Measurements from ENCODE around the gene NIPBL. TPM values are rescaled to one million over a fixed set of nuclear protein-coding genes. Genes with fewer than 3 reads are reported as not detected.
"Not testable (repeated sequence)": the region's sequence is repeated elsewhere in the genome, so short reads cannot be mapped to it uniquely, and the experiment has no call there.

NIPBL gene
- total RNA-seq, 1 donor from 2014 or later, result 67.3 TPM

- Histone ChIP-seq H3K27ac (no peak overlapping the region), H3K4me1 (peaks cover 25% of the 10 kb centered on the region), H3K27me3 (ENCODE audit: low read depth) (no peaks in the 10 kb centered on the region)
Observed at GRCh38 chr5:36899860-36900259, 23.3 kb downstream of the NIPBL start.

GRCh38 chr5:36900283-36900682 lies 23.7 kb downstream of the NIPBL start:
- no peak overlapping the region for H3K4me3 ChIP-seq
- TF ChIP-seq CTCF (IDR thresholded peaks at IDR 0.05), result no peak
- DNase-seq (no peak), ATAC-seq (no peak)
- no peaks in the 10 kb centered on the region for H3K9me3 ChIP-seq
- no peak overlapping the region for H3K27ac ChIP-seq
- intact Hi-C loops (cut with DNase I), result no loop called here
- H3K27me3 ChIP-seq (ENCODE audit: low read depth), result no peaks in the 10 kb centered on the region
- no peaks in the 10 kb centered on the region for H3K36me3 ChIP-seq
- H3K4me1 ChIP-seq, result peaks cover 25% of the 10 kb centered on the region

More at GRCh38 chr5:36899860-36900259, 23.3 kb downstream of the NIPBL start:
- no peaks in the 10 kb centered on the region for H3K9me3 ChIP-seq
- H3K4me3 ChIP-seq, result no peak overlapping the region
- ATAC-seq (no peak), DNase-seq (no peak)
- no peak for TF ChIP-seq CTCF (IDR thresholded peaks at IDR 0.05)
- intact Hi-C loops (cut with DNase I), result no loop called here
- no peaks in the 10 kb centered on the region for H3K36me3 ChIP-seq

GRCh38 chr5:36901077-36901476 lies 24.5 kb downstream of the NIPBL start:
- H3K27ac ChIP-seq, DNase-seq: not testable (repeated sequence)
- peaks cover 25% of the 10 kb centered on the region for H3K4me1 ChIP-seq

GRCh38 chr5:36901856-36902255 lies 25.3 kb downstream of the NIPBL start:
- DNase-seq (no peak), ATAC-seq (no peak)
- Histone ChIP-seq H3K9me3 (no peaks in the 10 kb centered on the region), H3K27me3 (ENCODE audit: low read depth) (no peaks in the 10 kb centered on the region), H3K4me3 (no peak overlapping the region), H3K4me1 (peaks cover 25% of the 10 kb centered on the region), H3K27ac (no peak overlapping the region), H3K36me3 (no peaks in the 10 kb centered on the region)
- intact Hi-C loops (cut with DNase I), result no loop called here
- TF ChIP-seq CTCF (IDR thresholded peaks at IDR 0.05), result no peak

More at GRCh38 chr5:36901077-36901476, 24.5 kb downstream of the NIPBL start:
- H3K4me3 ChIP-seq; H3K36me3 ChIP-seq; intact Hi-C loops (cut with DNase I); H3K27me3 ChIP-seq (ENCODE audit: low read depth); ATAC-seq; H3K9me3 ChIP-seq: not testable (repeated sequence)

- intact Hi-C loops (cut with DNase I), result no loop called here
Observed at GRCh38 chr5:36902353-36902752, 25.8 kb downstream of the NIPBL start.

GRCh38 chr5:36904677-36905076 lies 28.1 kb downstream of the NIPBL start:
- intact Hi-C loops (cut with DNase I), result no loop called here
- no peaks in the 10 kb centered on the region for H3K27me3 ChIP-seq (ENCODE audit: low read depth)
- H3K36me3 ChIP-seq, result no peaks in the 10 kb centered on the region
- no peak overlapping the region for H3K27ac ChIP-seq
- H3K9me3 ChIP-seq, result no peaks in the 10 kb centered on the region
- peaks cover 26% of the 10 kb centered on the region for H3K4me1 ChIP-seq
- TF ChIP-seq CTCF (IDR thresholded peaks at IDR 0.05), result no peak
- no peak for DNase-seq
- ATAC-seq, result no peak
- no peak overlapping the region for H3K4me3 ChIP-seq

More at GRCh38 chr5:36902353-36902752, 25.8 kb downstream of the NIPBL start:
- H3K27ac ChIP-seq, result no peak overlapping the region
- no peaks in the 10 kb centered on the region for H3K36me3 ChIP-seq
- DNase-seq, result no peak
- no peaks in the 10 kb centered on the region for H3K9me3 ChIP-seq
- no peak for ATAC-seq
- no peak for TF ChIP-seq CTCF (IDR thresholded peaks at IDR 0.05)
- no peak overlapping the region for H3K4me3 ChIP-seq
- H3K4me1 ChIP-seq, result peaks cover 24% of the 10 kb centered on the region
- H3K27me3 ChIP-seq (ENCODE audit: low read depth), result no peaks in the 10 kb centered on the region

Data from lower lobe of right lung (tissue), 2 donors.